Measurements from ENCODE around the gene CAMK4. TPM values are rescaled to one million over a fixed set of nuclear protein-coding genes. Genes with fewer than 3 reads are reported as not detected.

CAMK4 gene
- total and polyA plus RNA-seq, 5 donors from 2014 or later = 85.3 to 167 (median 106) TPM

DNA sequence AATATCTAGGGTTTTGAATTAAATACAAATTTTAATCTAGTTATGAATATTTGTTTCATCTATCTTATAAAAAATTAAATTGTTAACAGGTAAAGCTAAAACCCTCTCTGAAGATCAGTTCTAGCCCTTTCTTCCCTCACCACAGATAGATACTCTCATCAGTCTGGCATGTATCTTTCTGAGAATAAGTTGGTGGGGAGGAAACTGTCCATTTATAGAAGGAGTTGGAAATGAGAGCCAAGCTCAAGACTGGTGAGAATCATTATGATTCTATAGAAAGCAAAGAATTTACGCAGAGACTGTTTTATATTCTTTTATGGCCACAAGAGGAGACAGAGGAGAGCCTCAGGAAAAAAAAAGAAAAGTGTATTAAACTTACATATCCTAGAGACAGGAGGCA, 229.1 kb downstream of the CAMK4 start:
- Mint-ChIP-seq H3K27ac (peak overlapping the region in 1 of 3 donors; percentile 83), H3K4me3 (no peak overlapping the region), H3K27me3 (no peaks in the 10 kb centered on the region), H3K36me3 (peaks cover 42% of the 10 kb centered on the region), H3K9me3 (peaks cover 0 to 1% (median 0%) of the 10 kb centered on the region in 7 donors), H3K4me1 (peaks cover 0 to 25% (median 13%) of the 10 kb centered on the region in 4 donors)
- no peak overlapping the region for H3K27ac ChIP-seq (ENCODE audit: insufficient read depth, low read length, poor library complexity, severe bottlenecking)
- ATAC-seq (ENCODE audit: low read depth in 2 of 2) (no peak), DNase-seq (no peak)
- no peaks in the 10 kb centered on the region for H3K9me3 ChIP-seq (ENCODE audit: control insufficient read depth in 2 of 2, low read length in 2 of 2)
- H3K27me3 ChIP-seq (ENCODE audit: control insufficient read depth, insufficient read depth, low read length) = no peaks in the 10 kb centered on the region
- no peaks in the 10 kb centered on the region for H3K4me1 ChIP-seq (ENCODE audit: control insufficient read depth, insufficient read depth, low read length, poor library complexity, severe bottlenecking)
- H3K4me3 ChIP-seq (ENCODE audit: low read depth, low read length) = no peak overlapping the region
- H3K36me3 ChIP-seq (ENCODE audit: control insufficient read depth, insufficient read depth, low read length) = peaks cover 45% of the 10 kb centered on the region

DNA sequence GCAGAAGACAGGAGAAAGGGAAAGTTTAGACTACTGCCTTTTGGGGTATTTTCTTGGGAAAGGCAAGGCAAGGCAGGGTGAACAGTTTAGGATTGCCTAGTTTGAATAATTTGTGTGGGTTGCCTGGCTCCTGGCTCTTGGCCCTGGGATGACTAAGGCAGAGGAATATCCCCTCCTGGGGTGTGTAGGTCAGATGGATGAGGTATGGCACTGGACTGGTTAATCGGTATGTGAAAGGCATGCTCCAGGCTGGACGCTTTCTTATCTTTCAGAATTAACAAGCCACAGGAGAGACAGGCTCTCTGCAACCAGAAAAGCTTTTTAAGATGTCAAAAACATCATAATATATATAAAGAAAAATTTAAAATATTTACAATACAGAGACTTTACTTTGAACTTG, 229.6 kb downstream of the CAMK4 start:
- H3K36me3 ChIP-seq (ENCODE audit: control insufficient read depth, insufficient read depth, low read length) = peaks cover 41% of the 10 kb centered on the region
- H3K27ac ChIP-seq (ENCODE audit: insufficient read depth, low read length, poor library complexity, severe bottlenecking) = no peak overlapping the region
- ATAC-seq (ENCODE audit: low read depth in 2 of 2) (no peak), DNase-seq (no peak)
- H3K4me1 ChIP-seq (ENCODE audit: control insufficient read depth, insufficient read depth, low read length, poor library complexity, severe bottlenecking) = no peaks in the 10 kb centered on the region
- Mint-ChIP-seq H3K4me3 (no peak overlapping the region), H3K4me1 (peaks cover 0 to 28% (median 15%) of the 10 kb centered on the region in 4 donors), H3K27ac (peak overlapping the region in 1 of 3 donors; percentile 83), H3K36me3 (peaks cover 43% of the 10 kb centered on the region), H3K27me3 (no peaks in the 10 kb centered on the region), H3K9me3 (peaks cover 0 to 1% (median 0%) of the 10 kb centered on the region in 7 donors)
- no peak overlapping the region for H3K4me3 ChIP-seq (ENCODE audit: low read depth, low read length)
- no peaks in the 10 kb centered on the region for H3K9me3 ChIP-seq (ENCODE audit: control insufficient read depth in 2 of 2, low read length in 2 of 2)
- H3K27me3 ChIP-seq (ENCODE audit: control insufficient read depth, insufficient read depth, low read length) = no peaks in the 10 kb centered on the region

DNA sequence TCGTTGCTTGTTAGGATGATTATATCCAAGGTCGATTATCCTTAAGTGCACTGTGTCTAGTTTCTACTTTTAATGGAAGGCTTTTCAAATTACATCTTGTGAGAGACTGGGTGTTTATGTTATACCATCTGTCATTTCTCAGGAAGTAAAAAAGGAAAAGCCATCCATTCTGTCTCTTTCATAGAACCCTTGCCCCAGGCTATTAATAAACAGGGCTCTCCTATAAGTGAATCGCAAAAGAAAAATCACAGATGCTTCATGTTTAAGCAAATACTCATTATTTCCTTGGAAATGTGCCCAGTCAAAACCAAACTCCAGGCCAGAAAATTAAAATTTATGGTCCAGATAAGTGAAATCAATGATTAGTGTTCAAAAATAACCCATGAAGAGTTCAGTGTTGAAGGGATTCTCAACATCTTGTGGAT, 230.0 kb downstream of the CAMK4 start:
- Mint-ChIP-seq H3K9me3 (peaks cover 0 to 1% (median 0%) of the 10 kb centered on the region in 7 donors), H3K27ac (peak overlapping the region in 1 of 3 donors; percentile 83), H3K36me3 (peaks cover 42% of the 10 kb centered on the region), H3K4me3 (no peak overlapping the region), H3K4me1 (peaks cover 2 to 30% (median 19%) of the 10 kb centered on the region in 4 donors), H3K27me3 (no peaks in the 10 kb centered on the region)
- DNase-seq (no peak), ATAC-seq (ENCODE audit: low read depth in 2 of 2) (no peak)
- Histone ChIP-seq H3K4me1 (ENCODE audit: control insufficient read depth, insufficient read depth, low read length, poor library complexity, severe bottlenecking) (no peaks in the 10 kb centered on the region), H3K27ac (ENCODE audit: insufficient read depth, low read length, poor library complexity, severe bottlenecking) (no peak overlapping the region), H3K9me3 (ENCODE audit: control insufficient read depth in 2 of 2, low read length in 2 of 2) (no peaks in the 10 kb centered on the region), H3K27me3 (ENCODE audit: control insufficient read depth, insufficient read depth, low read length) (no peaks in the 10 kb centered on the region), H3K4me3 (ENCODE audit: low read depth, low read length) (no peak overlapping the region), H3K36me3 (ENCODE audit: control insufficient read depth, insufficient read depth, low read length) (peaks cover 36% of the 10 kb centered on the region)

DNA sequence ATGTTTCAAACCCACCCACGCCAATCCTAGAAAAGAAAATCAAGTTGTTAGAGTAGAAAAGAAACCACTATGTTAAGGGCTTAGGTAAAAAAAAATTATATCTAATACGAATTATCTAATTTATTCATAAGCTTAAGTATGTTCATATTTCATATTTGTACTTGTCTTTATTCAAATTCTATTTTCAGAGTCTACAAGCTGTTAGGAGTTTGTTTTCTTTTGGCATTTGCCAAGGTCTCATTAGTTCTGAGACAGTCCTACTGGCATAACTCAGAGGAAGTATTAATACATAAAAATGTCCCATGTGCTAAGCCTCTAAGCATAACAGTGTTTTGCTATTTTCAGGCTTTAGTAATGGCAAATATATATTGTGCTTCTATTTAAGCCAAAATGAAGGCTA, 230.6 kb downstream of the CAMK4 start:
- H3K4me1 Mint-ChIP-seq = peaks cover 5 to 28% (median 21%) of the 10 kb centered on the region in 4 donors
- no peak overlapping the region for H3K4me3 Mint-ChIP-seq
- Histone ChIP-seq H3K27ac (ENCODE audit: insufficient read depth, low read length, poor library complexity, severe bottlenecking) (no peak overlapping the region), H3K4me3 (ENCODE audit: low read depth, low read length) (no peak overlapping the region), H3K9me3 (ENCODE audit: control insufficient read depth in 2 of 2, low read length in 2 of 2) (no peaks in the 10 kb centered on the region), H3K4me1 (ENCODE audit: control insufficient read depth, insufficient read depth, low read length, poor library complexity, severe bottlenecking) (no peaks in the 10 kb centered on the region), H3K27me3 (ENCODE audit: control insufficient read depth, insufficient read depth, low read length) (no peaks in the 10 kb centered on the region), H3K36me3 (ENCODE audit: control insufficient read depth, insufficient read depth, low read length) (peaks cover 31% of the 10 kb centered on the region)
- no peak overlapping the region for H3K27ac Mint-ChIP-seq
- peaks cover 40% of the 10 kb centered on the region for H3K36me3 Mint-ChIP-seq
- no peaks in the 10 kb centered on the region for H3K27me3 Mint-ChIP-seq
- peaks cover 0 to 1% (median 0%) of the 10 kb centered on the region in 7 donors for H3K9me3 Mint-ChIP-seq
- no peak for ATAC-seq (ENCODE audit: low read depth in 2 of 2)
- DNase-seq = no peak

DNA sequence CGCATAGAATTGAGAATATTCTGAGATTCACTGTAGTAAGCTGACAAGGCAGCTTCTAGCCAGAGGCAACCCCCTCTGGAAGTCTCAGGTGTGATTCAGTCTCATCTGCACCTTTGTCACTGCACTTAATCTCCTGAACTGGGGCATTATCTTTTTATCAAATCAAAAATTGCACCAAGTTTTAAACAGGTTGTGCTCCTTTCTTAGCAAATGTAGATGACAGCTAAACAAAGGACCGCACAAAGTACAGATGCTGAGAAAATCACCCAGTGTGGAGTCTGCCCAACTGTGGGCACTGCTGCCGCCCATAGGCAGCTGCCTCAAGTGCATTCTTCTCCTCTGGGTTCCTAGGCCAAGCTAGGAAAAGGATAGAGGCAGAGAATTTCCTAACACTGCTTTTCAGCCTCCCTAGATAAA, 237.1 kb downstream of the CAMK4 start:
- no peaks in the 10 kb centered on the region for H3K27me3 Mint-ChIP-seq
- H3K27ac Mint-ChIP-seq = no peak overlapping the region

DNA sequence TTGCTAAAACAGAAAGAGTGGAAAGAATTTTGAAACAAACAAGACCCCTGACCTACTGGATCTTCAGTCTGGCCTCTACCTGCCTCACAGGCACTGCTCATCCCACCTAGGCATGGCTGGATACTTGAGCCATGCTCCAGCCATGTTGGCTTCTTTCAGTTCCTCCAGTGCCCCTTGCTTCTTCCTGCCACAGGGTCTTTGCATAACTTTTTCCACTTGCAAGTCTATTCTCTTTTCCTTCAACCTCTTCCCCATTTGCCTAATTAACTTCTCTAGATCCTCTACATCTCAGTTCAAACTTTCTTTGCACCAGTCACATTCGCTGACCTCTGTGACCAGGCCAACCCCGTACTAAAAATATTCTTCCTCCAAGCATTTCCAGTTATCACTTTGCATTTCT, 237.8 kb downstream of the CAMK4 start:
- DNase-seq (no peak), ATAC-seq (ENCODE audit: low read depth in 2 of 2) (no peak)
- peaks cover 20% of the 10 kb centered on the region for H3K36me3 ChIP-seq (ENCODE audit: control insufficient read depth, insufficient read depth, low read length)
- H3K9me3 Mint-ChIP-seq = peaks cover 0 to 4% (median 0%) of the 10 kb centered on the region in 7 donors
- H3K9me3 ChIP-seq (ENCODE audit: control insufficient read depth in 2 of 2, low read length in 2 of 2) = no peaks in the 10 kb centered on the region
- no peak overlapping the region for H3K27ac ChIP-seq (ENCODE audit: insufficient read depth, low read length, poor library complexity, severe bottlenecking)
- peaks cover 40% of the 10 kb centered on the region for H3K36me3 Mint-ChIP-seq
- H3K27me3 ChIP-seq (ENCODE audit: control insufficient read depth, insufficient read depth, low read length) = no peaks in the 10 kb centered on the region
- H3K4me1 Mint-ChIP-seq = peaks cover 10 to 33% (median 19%) of the 10 kb centered on the region in 4 donors
- peak overlapping the region in 2 of 3 donors; percentile 79 to 95 for H3K27ac Mint-ChIP-seq
- H3K4me1 ChIP-seq (ENCODE audit: control insufficient read depth, insufficient read depth, low read length, poor library complexity, severe bottlenecking) = no peaks in the 10 kb centered on the region
- H3K4me3 ChIP-seq (ENCODE audit: low read depth, low read length) = no peak overlapping the region
- no peaks in the 10 kb centered on the region for H3K27me3 Mint-ChIP-seq
- H3K4me3 Mint-ChIP-seq = no peak overlapping the region

More for the DNA sequence above, 237.1 kb downstream of the CAMK4 start:
- H3K27ac ChIP-seq (ENCODE audit: insufficient read depth, low read length, poor library complexity, severe bottlenecking) = no peak overlapping the region
- ATAC-seq (ENCODE audit: low read depth in 2 of 2) = no peak
- peaks cover 40% of the 10 kb centered on the region for H3K36me3 Mint-ChIP-seq
- no peaks in the 10 kb centered on the region for H3K9me3 ChIP-seq (ENCODE audit: control insufficient read depth in 2 of 2, low read length in 2 of 2)
- H3K36me3 ChIP-seq (ENCODE audit: control insufficient read depth, insufficient read depth, low read length) = peaks cover 20% of the 10 kb centered on the region
- DNase-seq = no peak
- H3K27me3 ChIP-seq (ENCODE audit: control insufficient read depth, insufficient read depth, low read length) = no peaks in the 10 kb centered on the region
- no peak overlapping the region for H3K4me3 ChIP-seq (ENCODE audit: low read depth, low read length)
- H3K9me3 Mint-ChIP-seq = peaks cover 0 to 4% (median 0%) of the 10 kb centered on the region in 7 donors
- H3K4me3 Mint-ChIP-seq = no peak overlapping the region
- no peaks in the 10 kb centered on the region for H3K4me1 ChIP-seq (ENCODE audit: control insufficient read depth, insufficient read depth, low read length, poor library complexity, severe bottlenecking)
- peaks cover 10 to 26% (median 17%) of the 10 kb centered on the region in 4 donors for H3K4me1 Mint-ChIP-seq

DNA sequence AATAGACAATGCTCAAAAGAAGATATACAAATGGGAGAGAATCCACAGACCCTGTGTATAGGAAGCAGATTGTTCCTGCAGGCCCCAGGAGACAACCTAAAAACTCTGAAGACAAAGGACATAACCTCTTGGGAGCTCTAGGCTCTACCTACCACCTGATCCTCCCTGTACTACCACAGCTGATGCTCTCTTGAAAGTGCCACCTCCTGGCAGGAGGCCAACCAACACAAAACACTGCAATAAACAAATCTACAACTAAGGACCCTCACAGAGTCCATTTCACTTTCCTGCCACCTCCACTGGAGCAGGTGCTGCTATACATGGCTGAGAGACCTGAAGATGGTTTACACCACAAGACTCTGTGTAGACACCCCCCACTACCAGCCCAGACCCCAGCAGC, 239.1 kb downstream of the CAMK4 start:
- no peak for ATAC-seq (ENCODE audit: low read depth in 2 of 2)

DNA sequence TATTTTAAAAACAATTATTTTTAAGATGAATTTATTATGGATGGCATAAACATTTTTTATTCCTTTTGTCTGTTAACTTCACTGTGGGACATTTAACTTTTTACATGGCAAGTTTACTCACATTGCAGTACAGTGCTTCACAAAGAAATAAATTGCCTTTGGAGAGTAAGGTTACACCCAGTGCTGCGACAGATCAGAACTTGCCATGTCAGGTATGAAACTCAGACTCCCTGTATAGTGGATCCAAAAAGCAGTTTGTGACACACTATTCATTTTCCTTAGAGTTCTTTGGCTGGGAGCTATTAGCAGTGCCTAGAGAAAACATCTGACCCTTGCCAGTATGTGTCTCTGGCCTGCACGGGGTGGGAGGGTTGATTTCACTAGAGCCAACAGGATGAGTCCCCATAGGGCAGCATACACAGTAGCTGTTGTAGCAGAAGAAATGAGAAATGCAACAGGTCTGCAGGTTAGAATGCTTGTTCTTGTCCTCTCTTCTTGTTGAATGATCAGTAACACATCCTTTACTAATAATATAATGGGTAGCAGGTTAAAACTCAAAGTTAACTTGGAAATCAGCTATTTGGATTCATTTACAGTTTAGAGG, 245.2 kb downstream of the CAMK4 start:
- ATAC-seq (ENCODE audit: low read depth in 2 of 2) (no peak), DNase-seq (no peak)
- Mint-ChIP-seq H3K27me3 (no peaks in the 10 kb centered on the region), H3K4me1 (peaks cover 10 to 23% (median 14%) of the 10 kb centered on the region in 4 donors), H3K27ac (peak overlapping the region in 2 of 3 donors; percentile 61 to 62), H3K4me3 (peak overlapping the region in 1 of 4 donors; percentile 78), H3K9me3 (peaks cover 0 to 4% (median 0%) of the 10 kb centered on the region in 7 donors), H3K36me3 (peaks cover 37% of the 10 kb centered on the region)
- Histone ChIP-seq H3K9me3 (ENCODE audit: control insufficient read depth in 2 of 2, low read length in 2 of 2) (no peaks in the 10 kb centered on the region), H3K36me3 (ENCODE audit: control insufficient read depth, insufficient read depth, low read length) (peaks cover 22% of the 10 kb centered on the region), H3K4me3 (ENCODE audit: low read depth, low read length) (no peak overlapping the region), H3K27ac (ENCODE audit: insufficient read depth, low read length, poor library complexity, severe bottlenecking) (no peak overlapping the region), H3K4me1 (ENCODE audit: control insufficient read depth, insufficient read depth, low read length, poor library complexity, severe bottlenecking) (no peaks in the 10 kb centered on the region), H3K27me3 (ENCODE audit: control insufficient read depth, insufficient read depth, low read length) (no peaks in the 10 kb centered on the region)

More for the DNA sequence above, 239.1 kb downstream of the CAMK4 start:
- no peaks in the 10 kb centered on the region for H3K27me3 Mint-ChIP-seq
- no peaks in the 10 kb centered on the region for H3K9me3 ChIP-seq (ENCODE audit: control insufficient read depth in 2 of 2, low read length in 2 of 2)
- H3K27ac Mint-ChIP-seq = peak overlapping the region in 2 of 3 donors; percentile 47 to 83
- no peak overlapping the region for H3K27ac ChIP-seq (ENCODE audit: insufficient read depth, low read length, poor library complexity, severe bottlenecking)
- peaks cover 33% of the 10 kb centered on the region for H3K36me3 Mint-ChIP-seq
- H3K36me3 ChIP-seq (ENCODE audit: control insufficient read depth, insufficient read depth, low read length) = peaks cover 17% of the 10 kb centered on the region
- DNase-seq = no peak
- H3K4me1 ChIP-seq (ENCODE audit: control insufficient read depth, insufficient read depth, low read length, poor library complexity, severe bottlenecking) = no peaks in the 10 kb centered on the region
- H3K4me1 Mint-ChIP-seq = peaks cover 10 to 29% (median 18%) of the 10 kb centered on the region in 4 donors
- peaks cover 0 to 4% (median 0%) of the 10 kb centered on the region in 7 donors for H3K9me3 Mint-ChIP-seq
- no peaks in the 10 kb centered on the region for H3K27me3 ChIP-seq (ENCODE audit: control insufficient read depth, insufficient read depth, low read length)
- H3K4me3 Mint-ChIP-seq = no peak overlapping the region
- no peak overlapping the region for H3K4me3 ChIP-seq (ENCODE audit: low read depth, low read length)
